ENCODE results near the gene IQSEC3.

The IQSEC3 gene

GRCh38 chr12:223841-224240 is 157.3 kb downstream of the IQSEC3 start:
- DNase-seq: no peak

GRCh38 chr12:224330-224729 is 157.8 kb downstream of the IQSEC3 start:
- DNase-seq: no peak

DNA sequence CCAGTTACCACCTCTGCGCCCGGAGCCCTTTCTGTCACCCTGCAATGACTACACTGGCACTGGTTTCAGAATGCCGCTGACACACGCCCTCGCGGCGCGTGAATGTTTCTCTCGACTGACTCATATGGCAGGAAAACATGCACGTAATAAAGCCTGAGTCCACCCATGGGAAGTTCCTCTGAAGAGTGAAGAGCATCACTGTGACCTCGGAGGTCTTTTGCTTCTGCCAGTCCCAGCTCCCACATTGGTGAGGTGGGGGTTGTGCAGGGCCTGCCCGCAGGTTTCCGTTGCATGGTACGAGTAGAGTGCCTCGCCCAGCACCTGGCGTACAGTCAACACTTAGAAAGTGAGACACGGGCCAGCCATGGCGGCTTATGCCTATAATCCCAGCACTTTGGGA is 158.4 kb downstream of the IQSEC3 start:
- no peak for DNase-seq

GRCh38 chr12:226401-226800 is 159.8 kb downstream of the IQSEC3 start:
- DNase-seq: no peak

- DNase-seq: no peak
Observed at GRCh38 chr12:227286-227915, 160.8 kb downstream of the IQSEC3 start.
